HG03039 (cell line): ENCODE results near the gene HES1.

ENCODE experiments used
- ATAC-seq: cut with Tn5 transposase; IDR thresholded peaks from one replicate; pipeline ENCODE4 v1.9.1; 2021; ENCODE audit warnings: mild to moderate bottlenecking, moderate library complexity; ENCODE audit not compliant: unreplicated experiment

HES1 gene

DNA sequence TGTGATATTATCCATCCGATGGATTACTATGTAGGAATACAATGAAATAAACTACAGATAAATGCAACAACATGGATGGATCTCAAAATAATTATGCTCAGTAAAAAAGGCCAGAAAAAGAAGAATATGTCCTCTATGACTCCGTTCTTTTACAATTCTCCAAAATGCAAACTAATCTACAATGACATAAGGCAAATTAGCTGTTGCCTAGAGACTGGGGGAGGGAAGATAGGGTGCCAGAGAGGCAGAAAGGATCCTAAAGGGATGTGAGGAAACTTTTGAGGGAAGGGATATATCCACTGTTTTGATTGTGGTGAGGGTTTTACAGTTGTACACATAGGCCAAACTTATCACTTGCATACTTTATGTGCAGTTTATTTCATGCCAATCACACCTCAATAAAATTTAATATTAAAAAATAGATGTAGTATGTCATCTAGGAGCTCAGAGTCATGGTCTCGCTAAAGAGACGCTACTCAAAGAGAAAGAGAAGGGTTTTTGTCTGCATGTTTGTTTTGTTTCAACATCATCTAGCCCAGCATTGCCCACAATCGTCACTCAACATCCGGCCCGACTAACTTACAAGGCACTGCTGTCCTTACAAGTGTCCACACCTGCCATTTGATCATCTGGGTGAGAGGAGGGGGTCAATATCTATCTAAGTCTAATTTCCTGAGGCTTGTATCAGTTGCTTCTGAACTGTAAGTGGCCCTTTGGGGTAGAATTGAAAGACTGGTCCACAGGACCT is 29.5 kb downstream of the HES1 start:
- no peak for ATAC-seq

DNA sequence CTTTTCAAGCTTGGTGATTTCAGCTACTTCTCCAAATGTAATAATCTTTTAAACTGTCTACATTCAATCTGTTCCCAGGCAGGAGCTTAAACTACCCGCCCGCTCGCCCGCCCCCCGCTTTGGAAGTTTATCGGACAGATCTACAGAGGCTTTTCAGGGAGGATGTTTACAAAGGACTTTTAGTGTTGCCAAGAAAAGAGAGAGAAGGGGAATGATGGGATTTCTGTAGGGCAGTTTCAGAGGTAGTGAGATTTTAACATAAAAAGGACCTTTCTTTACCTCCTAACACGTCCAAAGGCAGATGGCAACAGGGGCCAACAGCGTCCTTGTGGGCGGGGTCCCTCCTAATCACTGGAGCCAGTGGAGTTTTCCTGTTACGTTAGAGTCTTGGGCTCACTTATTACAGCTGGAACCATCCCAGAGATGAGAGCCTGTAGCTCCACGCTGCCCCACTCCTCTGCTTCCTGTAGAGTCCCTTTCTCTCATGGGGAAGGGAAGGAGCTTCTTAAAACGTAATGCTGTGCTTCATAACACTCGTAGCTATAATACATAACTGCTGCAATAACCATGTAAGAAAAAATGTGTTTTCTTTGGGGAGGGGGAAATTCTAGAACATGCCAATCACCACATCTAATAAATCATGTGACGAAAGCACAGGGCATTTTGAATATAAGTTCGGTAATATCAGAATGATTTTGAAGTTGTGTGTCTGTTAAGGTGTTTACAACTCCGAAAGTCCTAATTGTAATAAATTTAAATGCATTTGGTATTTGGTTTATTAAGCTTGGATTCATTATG is 30.9 kb downstream of the HES1 start:
- no peak for ATAC-seq

DNA sequence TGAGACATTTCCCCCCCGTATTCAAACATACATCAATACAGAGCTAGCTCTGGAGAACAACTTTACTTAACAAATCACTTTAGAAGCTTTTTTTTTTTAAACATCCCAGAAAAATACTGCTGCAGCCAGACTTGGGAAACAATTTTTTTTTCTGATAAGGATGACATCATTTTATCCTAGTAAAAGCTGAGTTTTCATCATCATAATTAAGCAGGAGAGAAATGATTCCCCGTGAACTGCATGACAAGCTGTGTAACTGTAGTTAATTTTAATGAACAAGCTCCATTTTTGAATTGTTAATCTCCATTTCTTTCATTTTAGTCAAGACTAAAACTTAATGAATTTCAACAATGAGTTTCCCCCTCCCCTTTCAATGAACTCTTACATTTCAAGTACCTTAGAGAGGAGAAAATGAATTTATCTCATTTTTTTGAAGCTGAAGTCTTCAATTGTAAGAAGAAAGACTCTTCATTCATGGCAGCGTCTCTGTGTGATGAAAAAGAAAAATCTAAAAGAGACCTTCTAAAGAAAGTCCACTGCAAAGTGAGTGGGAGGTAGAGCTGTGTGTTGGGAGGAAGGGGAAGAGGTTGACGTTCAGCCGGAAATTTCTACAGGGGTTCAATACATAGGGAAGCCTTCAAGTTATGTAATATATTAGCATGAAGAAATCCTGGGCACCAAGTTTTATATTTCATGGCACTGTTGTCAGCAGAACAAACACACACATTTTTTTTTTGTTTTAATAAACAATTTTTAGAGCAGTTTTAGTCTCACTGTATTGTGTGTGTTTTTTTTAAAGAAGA is 31.7 kb downstream of the HES1 start:
- no peak for ATAC-seq

DNA sequence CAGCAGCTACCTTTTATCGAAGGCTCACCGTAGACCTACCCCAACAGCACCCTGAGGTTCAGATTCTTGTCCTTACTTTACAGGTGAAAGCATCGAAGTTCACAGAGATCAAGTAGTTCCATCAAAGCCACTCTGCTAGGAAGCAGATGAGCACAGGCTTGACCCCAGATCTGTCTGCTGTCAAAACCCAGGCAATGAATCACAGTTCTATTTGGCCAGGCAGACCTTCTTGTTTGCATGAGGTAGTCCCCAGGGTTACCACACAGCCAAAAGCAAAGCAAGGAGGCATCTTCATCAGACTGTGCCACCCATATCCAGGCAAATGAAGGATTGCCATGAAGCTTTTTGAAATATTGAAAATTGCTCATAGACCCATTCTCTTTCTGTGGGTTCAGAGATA is 33.0 kb downstream of the HES1 start:
- no peak for ATAC-seq

DNA sequence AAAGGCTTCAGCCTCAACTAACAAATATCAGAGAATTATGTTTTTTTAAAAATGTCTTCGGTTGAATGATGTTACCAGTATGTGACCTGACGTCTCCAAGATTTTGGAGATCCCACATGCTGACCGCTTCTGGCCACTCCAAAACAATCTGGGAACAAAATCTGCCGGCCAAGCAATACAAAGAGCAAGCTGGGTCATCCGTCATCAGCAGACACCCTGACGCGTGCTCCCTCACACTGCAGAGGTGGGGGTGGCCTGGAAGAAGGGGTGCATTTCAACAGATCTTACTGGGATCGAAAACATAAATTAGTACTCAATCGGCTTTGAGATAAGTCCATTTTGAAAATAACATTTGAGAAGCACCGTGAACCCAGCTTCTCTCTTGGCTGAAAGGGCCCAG is 33.6 kb downstream of the HES1 start:
- ATAC-seq: no peak

DNA sequence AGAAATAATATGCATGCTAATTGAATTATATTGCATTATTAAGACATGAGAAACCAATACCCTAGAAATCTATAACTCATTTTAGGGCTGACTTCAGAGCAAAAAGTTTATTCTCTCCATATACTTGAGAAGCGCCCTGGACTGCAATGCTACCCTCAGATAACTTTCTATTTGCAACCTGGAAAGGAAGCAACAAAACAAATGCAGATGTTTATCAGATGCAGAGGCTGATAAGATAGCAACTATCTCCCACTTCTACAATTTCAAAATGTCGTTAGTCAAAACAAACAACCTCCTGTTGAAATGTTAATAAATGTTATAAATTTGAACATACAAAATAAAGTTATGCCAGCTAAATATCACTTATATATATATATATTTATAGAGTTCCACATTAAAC is 34.8 kb downstream of the HES1 start:
- no peak for ATAC-seq

DNA sequence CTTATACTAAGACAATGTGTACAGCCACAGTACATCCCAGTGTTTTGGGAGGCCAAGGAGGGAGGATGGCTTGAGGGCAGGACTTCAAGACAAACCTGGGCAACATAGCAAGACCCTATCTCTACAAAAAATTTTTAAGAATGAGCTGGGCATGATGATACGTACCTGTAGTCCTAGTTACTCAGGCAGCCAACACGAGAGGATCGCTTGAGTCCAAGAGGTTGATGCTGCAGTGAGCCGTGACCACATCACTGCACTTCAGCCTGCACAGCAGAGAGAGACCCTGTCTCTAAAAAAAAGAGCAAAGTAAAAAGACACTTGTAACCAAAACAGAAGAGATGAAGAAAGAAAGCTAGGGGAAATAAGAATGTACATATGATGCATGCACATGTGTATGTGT is 38.5 kb downstream of the HES1 start:
- no peak for ATAC-seq

DNA sequence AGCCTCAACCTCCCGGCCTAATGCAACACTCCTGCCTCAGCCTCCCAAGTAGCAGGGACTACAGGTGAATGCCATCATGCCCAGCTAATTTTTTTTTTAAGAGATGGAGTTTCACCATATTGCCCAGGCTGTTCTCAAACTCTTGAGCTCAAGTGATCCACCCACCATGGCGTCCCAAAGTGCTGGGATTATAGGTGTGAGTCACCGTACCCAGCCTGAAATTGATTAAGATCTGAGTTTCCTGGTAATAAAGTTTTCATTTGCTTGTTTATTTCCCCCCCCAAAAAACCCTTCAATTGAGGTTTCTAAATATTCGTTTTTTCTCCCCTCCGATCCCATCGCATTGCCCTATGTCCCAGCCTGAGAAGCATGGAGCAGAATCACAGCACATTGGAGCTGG is 39.0 kb downstream of the HES1 start:
- no peak for ATAC-seq

DNA sequence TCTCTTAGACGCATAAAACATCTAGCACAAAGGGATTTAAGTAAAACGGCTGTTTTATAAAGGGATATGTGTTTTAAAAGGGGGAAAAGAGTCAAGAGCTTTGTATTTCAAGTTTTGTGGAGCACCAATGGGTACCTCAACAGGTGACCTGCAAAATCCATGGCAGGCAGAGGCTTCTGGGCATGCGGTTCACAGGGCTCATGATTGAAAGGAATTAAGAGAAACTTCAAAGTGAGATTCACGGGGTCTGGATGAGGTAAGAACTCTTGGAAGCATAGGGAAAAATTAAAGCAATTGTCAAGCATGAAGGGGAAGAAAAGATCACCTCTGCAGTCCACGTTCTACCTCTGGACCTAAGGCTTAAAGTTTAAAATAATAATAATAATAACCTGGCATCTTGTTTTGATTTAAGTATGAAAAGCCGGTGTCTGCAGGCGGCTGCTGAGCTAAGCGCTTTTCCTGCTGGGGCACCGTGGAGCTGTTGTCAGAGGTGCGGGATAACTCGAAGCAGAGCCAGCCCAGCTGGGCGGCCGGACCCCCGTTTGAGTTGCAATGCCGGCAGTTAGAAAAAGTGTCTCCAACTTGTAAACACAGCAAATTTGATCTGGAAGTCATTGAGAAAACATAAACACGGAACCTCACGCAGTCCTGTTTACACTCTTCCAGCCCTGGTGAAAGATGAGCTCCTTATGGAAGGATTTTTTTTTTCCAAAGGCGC is 40.5 kb downstream of the HES1 start:
- ATAC-seq: no peak

DNA sequence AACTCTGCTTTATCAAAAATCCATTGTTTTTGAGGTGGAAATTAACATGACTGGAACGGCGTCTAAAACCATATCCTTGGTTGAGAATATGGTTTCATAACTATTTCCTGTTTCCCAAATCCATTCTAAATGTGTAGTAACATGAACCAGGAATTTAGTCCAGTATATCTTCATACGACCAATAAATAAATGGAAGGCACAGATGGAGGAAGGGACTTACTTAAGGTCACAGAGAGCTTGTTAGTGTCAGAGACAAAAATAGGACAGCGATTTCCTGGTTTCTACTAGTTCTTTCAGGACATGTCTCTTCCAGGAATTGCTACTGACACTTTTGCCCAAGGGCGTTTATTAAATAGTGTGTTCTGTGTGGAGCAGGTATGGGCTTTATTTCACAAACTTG is 41.2 kb downstream of the HES1 start:
- no peak for ATAC-seq

DNA sequence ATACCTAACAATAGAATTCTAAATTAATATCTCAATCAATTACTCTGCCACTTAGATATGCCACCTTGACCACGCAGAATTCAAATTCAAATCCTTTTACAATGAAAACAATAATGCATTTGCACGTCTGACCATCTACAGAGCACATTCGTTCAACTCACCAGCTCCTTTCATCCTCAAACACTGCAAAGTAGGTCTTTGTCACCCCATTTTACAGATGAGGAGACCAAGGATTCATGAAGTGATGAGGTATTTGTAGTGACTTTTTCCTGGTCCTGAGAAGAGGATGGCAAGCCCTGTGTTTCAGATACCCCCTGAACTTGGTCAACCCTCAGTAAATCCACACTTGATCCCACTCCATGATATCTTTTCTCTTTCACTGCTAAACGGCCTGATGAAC is 42.2 kb downstream of the HES1 start:
- no peak for ATAC-seq

DNA sequence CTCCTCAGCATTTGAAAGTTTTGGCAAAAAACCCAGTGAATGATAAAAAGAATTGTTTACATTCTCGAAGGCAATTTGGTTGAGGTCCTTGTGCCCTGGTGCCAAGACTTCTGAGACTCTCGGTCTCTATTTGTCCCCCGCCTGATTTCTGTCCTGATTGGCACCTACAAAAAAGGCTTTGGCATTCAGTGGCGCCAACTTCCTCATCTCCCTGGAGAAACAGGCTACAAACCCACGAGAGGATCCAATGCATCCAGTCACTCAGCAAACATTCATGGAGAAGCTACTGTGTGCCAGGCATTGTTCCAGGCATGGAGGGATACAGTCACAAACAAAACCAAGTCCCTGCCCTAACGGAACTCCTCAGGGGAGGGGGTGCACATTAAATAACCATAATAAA is 42.7 kb downstream of the HES1 start:
- ATAC-seq: no peak

DNA sequence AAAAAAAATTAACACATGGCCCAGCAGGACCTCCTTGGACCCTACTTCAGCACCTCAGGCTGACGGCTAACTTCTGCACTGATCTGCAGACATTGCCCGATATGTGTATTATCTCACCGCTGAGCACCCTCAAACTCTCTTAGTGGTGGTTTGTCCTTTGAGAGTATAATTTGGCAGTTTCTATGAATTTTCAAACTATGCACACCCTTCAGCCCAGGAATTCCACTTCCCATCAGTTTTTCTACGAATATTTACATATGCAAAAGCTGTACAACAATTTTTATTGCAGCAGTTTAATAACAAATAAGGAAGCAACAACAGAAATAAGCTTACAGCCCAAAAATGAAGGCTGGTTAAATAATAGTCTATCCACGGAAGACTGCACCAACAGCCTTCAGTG is 44.6 kb downstream of the HES1 start:
- ATAC-seq: no peak

DNA sequence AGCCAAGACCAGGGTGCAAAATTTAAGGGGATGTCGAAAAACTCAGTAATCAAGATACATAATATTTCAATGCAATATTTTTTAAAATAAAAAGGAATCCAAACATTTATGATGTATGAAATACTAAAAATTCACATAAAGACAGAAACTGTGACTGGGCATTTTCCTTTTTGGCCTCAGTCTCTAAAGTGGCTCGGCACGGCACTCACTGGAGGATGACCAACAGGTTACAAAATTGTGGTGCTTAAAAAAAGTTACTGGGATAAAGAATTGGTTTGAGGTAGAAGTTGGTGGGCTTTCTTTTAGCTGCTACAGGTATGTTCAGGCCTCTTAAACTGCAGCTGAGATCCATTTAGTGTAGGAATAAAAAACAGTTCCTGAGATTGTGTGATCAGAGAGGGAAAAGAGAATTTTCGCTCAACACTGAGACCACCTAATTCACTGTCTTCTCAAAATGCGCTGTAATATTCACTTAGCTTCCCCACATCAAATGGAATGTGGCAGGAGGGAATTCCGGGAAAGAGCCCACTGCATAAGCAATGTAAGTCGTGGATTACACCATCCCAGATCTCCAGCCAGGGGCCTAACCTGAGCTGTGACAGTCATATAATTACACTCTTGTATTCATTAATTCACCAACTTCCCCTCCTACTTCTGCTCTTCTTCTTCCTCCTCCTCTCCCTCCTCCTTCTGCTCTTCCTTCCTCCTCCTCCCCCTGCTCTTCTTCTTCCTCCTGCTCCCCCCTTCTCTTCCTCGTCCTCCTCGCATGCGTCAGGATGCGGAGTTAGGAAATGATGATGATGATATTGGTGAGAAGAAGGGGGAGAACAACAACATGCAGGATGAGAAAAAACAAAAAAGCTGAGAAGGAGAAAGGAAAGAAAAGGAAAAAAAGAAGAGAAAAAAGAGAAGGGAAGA is 45.9 kb downstream of the HES1 start:
- ATAC-seq: no peak

DNA sequence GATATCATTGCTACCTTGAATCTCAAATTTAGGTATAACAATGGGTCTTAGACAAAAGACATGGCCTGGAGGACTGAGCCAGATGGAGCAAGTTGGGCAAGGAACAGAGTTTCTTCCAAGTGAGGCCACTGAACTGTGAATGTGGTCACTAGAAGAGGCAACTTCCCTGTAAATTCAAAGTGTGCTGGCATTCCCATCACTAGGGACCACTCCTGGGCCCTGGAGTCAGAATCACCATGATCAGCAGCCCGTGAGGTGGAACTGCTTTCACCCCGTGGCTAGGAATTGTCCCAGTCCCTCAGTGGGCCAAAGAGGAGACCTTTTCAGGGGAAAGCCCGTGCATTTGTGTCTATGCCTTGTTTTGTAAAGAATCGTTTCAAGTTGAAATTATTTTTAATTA is 47.3 kb downstream of the HES1 start:
- no peak for ATAC-seq

DNA sequence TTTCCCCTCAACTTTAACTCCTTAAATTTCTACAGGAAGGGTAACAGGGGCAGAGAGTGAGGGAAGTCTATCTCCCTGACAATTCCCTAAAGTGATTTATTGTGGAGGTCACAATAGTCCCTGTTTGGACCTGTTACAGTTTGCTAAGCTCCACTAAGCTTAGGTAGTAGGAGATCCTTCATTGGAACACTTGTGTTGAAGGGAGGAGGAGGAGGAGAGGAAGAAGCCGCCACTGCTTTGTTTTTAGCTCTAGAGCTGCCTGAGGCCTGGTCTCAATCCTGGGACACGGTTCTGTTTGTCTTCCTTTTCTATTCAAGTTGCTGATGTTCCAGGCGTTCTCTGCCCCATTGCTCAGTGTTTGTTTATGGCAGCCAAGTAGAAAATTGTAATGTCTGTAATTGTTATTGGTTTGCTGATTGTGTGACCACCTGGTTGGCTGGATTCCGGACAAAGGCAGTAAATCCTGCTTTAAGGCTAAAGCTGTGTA is 48.4 kb downstream of the HES1 start:
- ATAC-seq: no peak

DNA sequence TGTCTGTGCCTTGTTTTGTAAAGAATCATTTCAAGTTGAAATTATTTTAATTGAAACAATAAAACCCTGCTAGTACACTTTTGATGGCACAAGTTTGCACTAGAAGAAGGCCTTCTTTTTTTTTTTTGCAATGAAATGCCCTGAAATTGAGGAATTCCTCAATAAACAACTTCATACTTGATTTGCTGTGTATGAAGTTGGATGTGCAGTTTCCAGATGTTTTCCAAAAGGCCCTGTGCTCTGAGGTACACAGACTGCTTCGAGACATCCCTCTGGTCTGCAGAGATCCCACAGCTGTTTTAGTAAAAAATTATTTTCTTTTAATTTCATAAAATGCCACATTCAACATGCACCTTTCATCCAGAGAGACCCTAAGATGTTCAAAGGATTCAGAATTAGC is 48.9 kb downstream of the HES1 start:
- no peak for ATAC-seq

DNA sequence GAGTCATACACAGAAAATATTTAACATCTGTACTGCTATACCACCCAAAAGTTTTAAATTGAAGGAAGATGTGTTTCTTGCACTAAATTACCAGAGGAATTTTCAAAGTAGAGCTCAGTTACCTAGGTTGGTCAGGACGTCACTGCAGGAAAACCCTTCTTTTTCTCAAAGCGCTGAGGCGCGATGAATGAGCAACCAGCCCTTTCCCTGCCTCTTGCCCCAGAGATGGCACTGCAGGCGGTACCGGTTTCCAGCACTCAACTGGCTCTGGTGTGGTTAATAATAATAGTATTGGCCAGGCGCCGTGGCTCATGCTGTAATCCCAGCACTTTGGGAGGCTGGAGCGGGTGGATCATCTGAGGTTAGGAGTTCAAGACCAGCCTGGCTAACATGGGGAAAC is 49.3 kb downstream of the HES1 start:
- ATAC-seq: no peak

DNA sequence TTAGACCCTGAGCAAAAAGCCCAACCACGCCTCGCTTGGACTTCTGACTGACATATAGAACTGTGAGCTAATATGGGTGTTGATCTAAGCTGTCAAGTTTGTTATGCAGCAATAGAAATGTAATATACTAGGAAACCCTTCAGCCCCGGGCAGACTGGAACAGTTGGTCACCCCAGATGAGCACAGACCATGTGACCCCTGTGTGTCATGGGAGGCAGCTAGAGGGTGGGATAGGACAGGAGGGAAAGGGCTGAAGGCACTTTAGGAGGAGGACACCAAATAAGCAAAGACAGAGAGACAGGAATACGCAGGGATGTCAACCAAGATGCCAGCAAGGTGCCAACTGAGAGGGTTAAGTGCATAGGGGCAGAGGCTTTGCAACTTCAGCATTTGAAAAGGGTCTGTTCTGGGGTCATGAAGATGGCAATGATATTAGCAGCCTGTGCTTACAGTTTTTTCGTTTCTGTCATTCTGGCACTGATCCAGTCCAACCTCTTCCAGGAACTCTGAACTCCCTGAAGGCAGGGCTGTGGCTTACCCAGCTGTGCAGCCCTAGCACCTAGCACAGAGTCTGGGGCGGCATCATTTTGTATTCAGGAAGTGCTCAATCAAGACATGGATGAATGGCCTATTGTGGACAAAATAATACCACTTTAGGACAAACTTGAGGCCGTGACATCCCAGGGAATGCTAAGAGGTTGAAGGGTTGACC is 51.4 kb downstream of the HES1 start:
- ATAC-seq: no peak
